Stimulated activated CD4-positive, alpha-beta T cell treated with anti-CD3 and anti-CD28 coated beads, TNF-alpha, amount 100 ng/mL, for 24 hours (primary cell): Measurements from ENCODE around the gene VPS45.
A peak's percentile ranks its signal among the peaks of the same experiment; 100 is the strongest.
"Not testable (repeated sequence)": the region's sequence is repeated elsewhere in the genome, so short reads cannot be mapped to it uniquely, and the experiment has no call there.

Experiments
- DNase-seq, 3 experiments: peaks; one replicate each; pipeline ENCODE4 v3.0.0-alpha.2; 2020; ENCODE audit warnings: low read depth in 3 of 3

The VPS45 gene

DNA sequence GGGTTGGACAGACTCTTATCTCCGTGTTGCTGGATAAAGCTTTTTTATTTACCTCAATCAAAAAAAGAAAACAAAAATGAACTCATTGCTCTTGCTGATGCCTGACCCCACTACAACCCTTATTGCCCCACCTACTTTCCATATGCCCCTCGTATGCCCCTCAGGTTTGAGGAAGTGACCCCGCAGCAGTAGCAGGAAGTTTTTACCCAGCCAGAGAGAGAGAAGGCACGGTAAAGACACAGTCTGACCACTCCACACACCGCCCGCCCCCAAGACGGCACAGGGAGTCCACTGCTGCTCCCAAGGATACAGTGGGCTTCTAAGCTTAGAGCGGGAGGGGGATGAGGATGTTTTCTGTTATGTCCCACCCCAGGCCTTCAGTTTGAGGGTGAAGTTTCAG lies 92.0 kb downstream of the VPS45 start:
- no peak for DNase-seq

DNA sequence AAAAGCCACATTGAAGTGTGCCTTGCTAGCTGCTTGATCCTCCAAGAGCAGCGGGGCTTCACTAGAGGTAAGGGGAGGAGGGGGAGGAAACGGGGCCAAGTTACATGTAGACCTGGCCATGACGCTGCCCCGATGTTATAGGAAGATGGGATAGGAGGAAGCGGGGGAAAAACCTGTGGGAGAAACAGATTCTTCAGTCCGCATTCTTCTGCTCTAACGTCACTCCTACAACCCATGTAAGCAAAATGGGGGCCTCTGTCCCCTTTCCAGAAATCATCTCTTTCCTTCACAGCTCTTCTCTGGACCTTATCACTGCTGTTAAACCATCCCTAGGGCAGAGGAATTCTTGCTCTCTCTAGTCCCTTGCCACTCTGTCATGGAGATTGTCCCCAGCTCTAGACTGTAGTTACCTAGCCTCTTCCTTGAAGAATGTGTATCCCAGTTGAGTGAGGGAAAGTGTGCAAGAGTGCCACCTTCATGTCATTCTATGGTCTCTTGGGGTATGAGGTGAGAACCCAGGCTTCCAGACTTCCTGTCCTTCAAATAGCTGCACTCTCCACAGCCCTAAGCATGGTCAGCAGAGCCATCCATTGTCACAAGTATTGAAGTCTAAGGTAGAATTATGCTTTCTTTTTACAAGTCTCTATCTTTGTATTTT lies 93.5 kb downstream of the VPS45 start:
- DNase-seq: no peak

- no peak for DNase-seq
Observed at GRCh38 chr1:150161747-150162581, 94.4 kb downstream of the VPS45 start.

- DNase-seq: no peak
Observed at GRCh38 chr1:150162582-150162861, 94.9 kb downstream of the VPS45 start.

DNA sequence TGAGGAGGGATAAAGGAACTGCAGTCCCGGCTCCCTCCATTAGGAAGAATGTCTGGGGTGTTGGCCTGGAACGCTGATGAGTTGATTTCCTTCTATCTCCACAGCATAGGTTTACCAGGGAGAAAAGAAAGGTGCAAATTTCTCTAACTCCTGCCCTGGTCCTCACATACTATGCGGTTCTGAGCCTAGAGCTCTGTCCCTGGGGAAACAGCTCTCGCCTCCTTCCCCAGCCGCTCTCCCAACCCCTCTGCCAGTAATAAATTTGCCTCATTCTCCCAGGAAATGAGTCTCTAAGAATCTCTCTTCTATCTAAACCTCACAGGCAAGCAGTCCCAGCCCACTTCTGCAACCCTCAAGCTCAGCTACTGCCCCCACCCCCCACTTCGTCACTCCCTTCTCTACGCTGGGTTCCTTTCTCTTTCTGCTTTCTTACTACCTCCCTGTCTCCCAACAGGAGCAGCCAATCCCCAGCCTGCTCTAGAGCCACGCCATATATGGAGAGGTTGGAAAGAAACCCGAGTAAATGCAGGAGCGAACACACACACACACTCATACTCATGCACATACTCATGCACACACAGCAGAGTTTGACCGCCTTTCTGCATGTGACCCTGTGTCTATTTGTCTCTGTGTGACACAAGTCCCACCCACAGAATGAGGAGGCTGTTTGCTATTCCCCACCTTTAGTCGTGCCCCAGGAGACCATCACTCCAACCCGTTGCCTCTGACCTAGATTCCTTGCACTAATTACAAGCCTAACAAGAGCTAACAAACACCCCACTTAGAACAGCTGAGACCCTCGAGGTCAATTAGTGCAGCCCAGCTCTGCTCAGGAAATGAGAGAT lies 95.5 kb downstream of the VPS45 start:
- no peak for DNase-seq

GRCh38 chr1:150164224-150164623 lies 96.6 kb downstream of the VPS45 start:
- DNase-seq: no peak

GRCh38 chr1:150164779-150165178 lies 97.2 kb downstream of the VPS45 start:
- no peak for DNase-seq

DNA sequence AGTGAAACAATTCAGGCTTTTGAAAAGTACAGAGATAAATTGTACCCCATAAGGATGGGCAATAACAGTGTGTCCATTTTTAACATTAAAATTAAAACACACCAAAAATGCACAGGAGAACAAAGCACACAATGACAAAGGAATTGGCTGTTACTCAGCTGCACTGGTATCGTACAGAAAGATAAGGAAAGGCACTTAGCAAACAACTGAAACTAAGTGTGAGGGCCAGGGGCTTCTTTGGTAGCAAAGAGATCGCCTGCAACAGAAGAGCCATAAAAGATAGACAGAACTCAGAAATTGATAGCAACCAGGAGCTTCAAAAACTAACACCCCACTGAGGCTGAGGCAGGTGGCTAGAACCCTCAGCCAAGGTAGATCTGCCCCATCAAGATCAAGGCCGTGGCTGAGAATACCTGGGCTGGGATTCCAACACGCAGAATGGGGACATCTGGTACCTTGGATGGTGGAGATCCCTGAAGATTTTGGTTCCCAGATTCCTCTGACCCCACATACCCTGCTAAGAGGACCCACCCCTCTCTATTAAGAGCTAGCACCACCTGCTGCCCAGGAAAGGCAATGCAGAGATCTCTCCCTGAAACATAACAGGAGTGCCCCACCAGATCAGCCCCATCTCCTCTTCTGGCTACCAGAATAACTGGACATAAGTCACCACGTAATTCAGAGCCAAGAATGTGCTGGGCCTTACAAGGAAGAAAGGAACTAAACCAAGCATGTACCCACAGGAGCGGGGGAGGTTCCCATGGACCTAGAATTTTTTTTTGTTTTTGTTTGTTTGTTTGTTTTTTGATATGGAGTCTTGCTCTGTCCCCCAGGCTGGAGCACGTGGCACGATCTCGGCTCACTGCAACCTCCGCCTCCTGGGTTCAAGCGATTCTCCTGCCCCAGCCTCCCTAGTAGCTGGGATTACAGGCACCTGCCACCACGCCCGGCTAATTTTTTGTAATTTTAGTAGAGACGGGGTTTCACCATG lies 98.3 kb downstream of the VPS45 start:
- peak in 1 of 3 experiments; percentile 37 for DNase-seq

- DNase-seq: peak in 1 of 3 experiments; percentile 55
Observed at GRCh38 chr1:150168960-150169601, 101.5 kb downstream of the VPS45 start.

DNA sequence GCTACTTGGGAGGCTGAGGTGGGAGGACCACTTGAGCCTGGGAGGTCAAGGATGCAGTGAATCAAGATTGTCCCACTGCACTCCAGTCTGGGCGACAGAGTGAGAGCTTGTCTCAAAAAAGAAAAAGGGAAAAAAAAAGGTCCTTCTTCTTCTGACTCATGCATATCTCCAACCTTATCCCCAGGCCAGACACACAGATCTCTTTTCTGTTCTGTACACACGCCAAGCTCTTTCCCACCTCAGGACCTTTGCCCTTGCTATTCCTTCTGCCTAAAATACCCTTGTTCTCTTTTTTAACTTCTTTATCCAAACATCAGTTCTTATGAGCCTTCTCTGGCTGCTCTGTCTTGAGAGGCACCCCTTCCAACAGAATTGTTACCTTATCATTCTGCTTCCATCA lies 104.2 kb downstream of the VPS45 start:
- DNase-seq: no peak

- DNase-seq: no peak
Observed at GRCh38 chr1:150173141-150173585, 105.6 kb downstream of the VPS45 start.

DNA sequence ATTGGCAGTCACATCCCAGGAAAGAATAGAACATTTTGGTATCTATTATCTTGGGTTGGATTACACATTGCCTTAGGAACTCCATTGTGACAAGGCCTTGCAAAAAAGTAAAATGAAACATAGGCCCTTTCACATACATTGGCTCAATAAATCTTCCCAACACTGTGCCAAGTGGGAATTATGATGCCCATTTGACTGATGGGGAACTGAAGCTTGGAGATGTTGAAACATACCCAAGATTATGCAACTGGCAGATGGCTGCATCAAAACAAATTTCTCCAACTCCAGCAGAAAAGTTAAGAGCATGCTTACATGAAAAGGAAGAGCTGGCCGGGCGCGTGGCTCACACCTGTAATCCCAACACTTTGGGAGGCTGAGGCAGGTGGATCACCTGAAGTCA lies 109.0 kb downstream of the VPS45 start:
- no peak for DNase-seq

DNA sequence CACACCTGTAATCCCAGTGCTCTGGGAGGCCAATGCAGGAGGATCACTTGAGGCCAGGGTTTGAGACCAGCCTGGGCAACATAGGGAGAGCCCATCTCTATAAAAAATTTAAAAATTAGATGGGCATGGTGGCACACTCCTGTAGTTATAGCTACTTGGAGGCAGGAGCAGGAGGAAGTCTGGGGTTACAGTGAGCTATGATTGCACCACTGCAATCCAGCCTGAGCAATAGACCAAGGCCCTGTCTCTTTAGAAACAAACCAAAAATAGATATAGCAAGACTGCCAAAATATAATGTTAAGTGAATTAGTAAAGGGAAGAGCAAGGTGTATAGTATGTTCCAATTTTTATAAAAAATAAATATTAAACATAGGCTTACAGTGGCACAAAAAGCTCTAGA lies 111.0 kb downstream of the VPS45 start:
- DNase-seq: no peak

GRCh38 chr1:150179867-150180266 lies 112.3 kb downstream of the VPS45 start:
- no peak for DNase-seq

DNA sequence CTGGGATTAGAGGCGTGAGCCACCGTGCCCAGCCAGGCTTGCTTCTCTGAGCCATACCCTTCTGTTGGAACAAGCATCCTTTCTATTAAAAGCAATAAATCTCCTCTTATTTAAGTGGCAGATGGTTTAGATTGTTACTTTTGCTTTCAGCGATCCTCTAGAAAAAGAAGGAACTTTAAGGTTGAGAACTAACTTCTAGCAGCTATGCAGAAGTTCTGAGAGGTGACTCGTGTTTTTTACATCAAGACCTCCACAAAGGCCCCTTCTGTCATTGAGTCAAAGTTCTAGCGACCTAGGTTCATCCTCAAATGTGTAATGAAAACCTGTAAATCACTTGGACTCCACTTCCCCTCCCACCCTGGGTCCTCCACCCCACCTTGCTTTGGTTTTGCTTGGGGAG lies 112.9 kb downstream of the VPS45 start:
- DNase-seq: no peak

- no peak for DNase-seq
Observed at GRCh38 chr1:150182247-150182646, 114.7 kb downstream of the VPS45 start.

DNA sequence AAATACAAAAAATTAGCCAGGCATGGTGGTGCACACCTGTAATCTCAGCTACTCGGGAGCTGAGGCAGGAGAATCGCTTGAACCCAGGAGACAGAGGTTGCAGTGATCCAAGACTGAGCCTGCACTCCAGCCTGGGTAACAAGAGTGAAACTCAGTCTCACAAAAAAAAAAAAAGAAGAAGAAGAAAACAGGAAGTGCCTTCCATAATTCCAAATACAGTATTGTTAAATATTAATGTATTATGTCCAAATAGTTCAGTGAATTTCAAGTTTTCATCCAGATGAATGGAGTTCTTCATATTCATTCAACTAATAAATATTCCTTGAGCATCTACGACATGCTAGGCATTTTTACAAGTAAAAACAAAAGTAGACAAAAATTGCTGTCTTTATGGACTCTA lies 115.5 kb downstream of the VPS45 start:
- DNase-seq: no peak

GRCh38 chr1:150185481-150185880 lies 117.9 kb downstream of the VPS45 start:
- DNase-seq: no peak

DNA sequence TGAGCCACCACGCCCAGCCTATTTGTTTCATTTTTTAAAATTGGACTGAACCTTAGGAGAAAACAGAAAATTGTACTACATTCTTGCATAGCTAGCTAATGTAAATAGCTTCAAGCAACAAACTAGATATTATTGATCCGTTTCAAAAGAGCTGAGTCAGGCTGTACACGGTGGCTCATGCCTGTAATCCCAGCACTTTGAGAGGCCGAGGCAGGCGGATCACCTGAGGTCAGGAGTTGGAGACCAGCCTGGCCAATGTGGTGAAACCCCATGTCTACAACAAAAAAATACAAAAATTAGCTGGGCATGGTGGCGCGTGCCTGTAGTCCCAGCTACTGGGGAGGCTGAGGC lies 118.8 kb downstream of the VPS45 start:
- DNase-seq: not testable (repeated sequence)

DNA sequence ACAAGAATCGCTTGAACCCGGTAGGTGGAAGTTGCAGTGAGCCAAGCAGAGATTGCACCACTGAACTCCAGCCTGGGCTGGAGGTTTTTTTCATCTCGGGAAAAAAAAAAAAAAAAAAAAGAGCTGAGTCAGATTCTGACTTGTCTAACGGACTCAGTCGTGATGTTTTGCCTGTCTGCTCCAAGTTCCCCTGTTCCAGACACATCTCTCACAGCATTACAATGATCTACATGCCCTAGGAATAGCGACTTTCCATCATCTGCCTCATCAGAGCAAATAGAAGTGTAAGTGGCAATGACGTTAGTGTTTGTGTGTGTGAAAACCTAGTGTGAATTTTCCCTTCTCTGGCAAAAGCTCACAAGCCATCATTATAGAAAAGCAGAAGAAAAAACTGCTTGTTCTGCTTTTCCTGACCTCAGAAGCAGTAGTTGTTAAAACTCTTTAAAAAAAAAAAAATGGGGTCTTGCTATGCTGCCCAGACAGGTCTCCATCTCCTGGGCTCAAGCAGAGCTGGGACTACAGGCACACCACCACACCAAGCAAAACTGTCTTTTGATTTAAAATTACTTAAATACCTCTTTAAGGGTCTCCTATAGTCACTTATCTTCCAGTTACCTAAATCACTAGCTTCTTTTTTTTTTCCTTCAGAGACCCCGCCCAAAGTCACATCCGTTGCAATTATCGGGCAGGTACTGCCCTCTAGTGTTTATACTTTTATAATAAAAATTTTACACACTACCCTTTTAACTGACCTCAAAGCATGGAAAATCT lies 119.4 kb downstream of the VPS45 start:
- DNase-seq: no peak
